HepG2 (cell line): Measurements from ENCODE around the gene AGT. TPM values are rescaled to one million over a fixed set of nuclear protein-coding genes. Genes with fewer than 3 reads are reported as not detected.

Experiments
- ATRX ChIP-seq: sonication (generic); formaldehyde crosslinking; IDR thresholded peaks from 2 replicates; pipeline ENCODE4 v1.4.0; 2020; ENCODE audit warnings: missing genetic modification reagents, borderline replicate concordance
- DNMT1 ChIP-seq: sonication (generic); formaldehyde crosslinking; IDR thresholded peaks from 2 replicates; pipeline ENCODE4 v1.5.1; 2020; ENCODE audit warnings: mild to moderate bottlenecking, missing genetic modification reagents
- EED ChIP-seq: sonication (generic); formaldehyde crosslinking; IDR thresholded peaks from 2 replicates; pipeline ENCODE4 v1.5.0; 2020; ENCODE audit warnings: mild to moderate bottlenecking, missing genetic modification reagents
- GATAD1 ChIP-seq: IDR thresholded peaks from 2 replicates; pipeline ENCODE4 v1.6.1; 2016; ENCODE audit warnings: missing genetic modification reagents, missing compliant biosample characterization
- KAT8 ChIP-seq: IDR thresholded peaks from 2 replicates; pipeline ENCODE4 v1.6.1; 2016; ENCODE audit warnings: missing genetic modification reagents, missing compliant biosample characterization
- KDM6A ChIP-seq: IDR thresholded peaks from 2 replicates; pipeline ENCODE4 v1.6.1; 2016; ENCODE audit warnings: low read depth
- MED13 ChIP-seq: sonication (generic); formaldehyde crosslinking; IDR thresholded peaks from 2 replicates; pipeline ENCODE4 v1.5.0; 2020; ENCODE audit warnings: missing genetic modification reagents
- MEIS1 ChIP-seq: sonication (generic); formaldehyde crosslinking; IDR thresholded peaks from 2 replicates; pipeline ENCODE4 v1.9.0; 2021; ENCODE audit warnings: mild to moderate bottlenecking, missing genetic modification reagents, moderate library complexity, borderline replicate concordance
- MIXL1 ChIP-seq: IDR thresholded peaks from 2 replicates; pipeline ENCODE4 v1.6.1; 2016
- NCOR1 ChIP-seq: fragments of 200-600 bp; sonication (generic); IDR thresholded peaks from 2 replicates; pipeline ENCODE4 v1.7.0; 2017; ENCODE audit warnings: antibody characterized with exemption, low read length, borderline replicate concordance
- NFYB ChIP-seq: sonication (generic); formaldehyde crosslinking; IDR thresholded peaks from 2 replicates; pipeline ENCODE4 v1.4.0; 2020; ENCODE audit warnings: missing genetic modification reagents
- NFYC ChIP-seq: IDR thresholded peaks from 2 replicates; pipeline ENCODE4 v1.6.1; 2016; ENCODE audit warnings: missing genetic modification reagents, missing compliant biosample characterization
- PAF1 ChIP-seq: IDR thresholded peaks from 2 replicates; pipeline ENCODE4 v1.6.1; 2016; ENCODE audit warnings: missing genetic modification reagents, missing compliant biosample characterization
- PTBP1 ChIP-seq: fragments of 200-400 bp; formaldehyde crosslinking; IDR thresholded peaks from 2 replicates; pipeline ENCODE4 v1.6.1; 2018; ENCODE audit warnings: low read length, low read depth; ENCODE audit not compliant: poor library complexity, severe bottlenecking
- RAD21 ChIP-seq: fragments of 450-650 bp; formaldehyde crosslinking; IDR thresholded peaks from 2 replicates; pipeline ENCODE4 v1.5.0; 2020; ENCODE audit warnings: mild to moderate bottlenecking
- SAP130 ChIP-seq: IDR thresholded peaks from 2 replicates; pipeline ENCODE4 v1.6.1; 2016; ENCODE audit warnings: low read depth
- SYNCRIP ChIP-seq: fragments of 200-400 bp; formaldehyde crosslinking; IDR thresholded peaks from 2 replicates; pipeline ENCODE4 v1.6.1; 2018; ENCODE audit warnings: mild to moderate bottlenecking, low read depth, low read length; ENCODE audit not compliant: insufficient read depth
- TP53 ChIP-seq: sonication (generic); formaldehyde crosslinking; conservative IDR thresholded peaks from 2 replicates; pipeline ENCODE4 v1.4.0; 2020; ENCODE audit warnings: missing genetic modification reagents
- TRIM24 ChIP-seq: sonication (generic); formaldehyde crosslinking; IDR thresholded peaks from 2 replicates; pipeline ENCODE4 v1.8.0; 2022; ENCODE audit warnings: mild to moderate bottlenecking, missing genetic modification reagents
- ZFP90 ChIP-seq: sonication (generic); formaldehyde crosslinking; IDR thresholded peaks from 2 replicates; pipeline ENCODE4 v1.8.0; 2022; ENCODE audit warnings: missing genetic modification reagents, mild to moderate bottlenecking, inconsistent platforms, borderline replicate concordance
- ZNF510 ChIP-seq: sonication (generic); formaldehyde crosslinking; IDR thresholded peaks from 2 replicates; pipeline ENCODE4 v1.4.0; 2020; ENCODE audit warnings: low read depth, mild to moderate bottlenecking, missing genetic modification reagents
- ZNF670 ChIP-seq: sonication (generic); formaldehyde crosslinking; IDR thresholded peaks from 2 replicates; pipeline ENCODE4 v1.8.0; 2022; ENCODE audit warnings: mild to moderate bottlenecking, missing genetic modification reagents, borderline replicate concordance
- ZNF7 ChIP-seq: IDR thresholded peaks from 2 replicates; pipeline ENCODE4 v1.6.1; 2016; ENCODE audit warnings: missing biosample characterization, missing genetic modification reagents
- ZNF713 ChIP-seq: sonication (generic); formaldehyde crosslinking; IDR thresholded peaks from 2 replicates; pipeline ENCODE4 v1.4.0; 2020; ENCODE audit warnings: mild to moderate bottlenecking, missing genetic modification reagents
- ZSCAN31 ChIP-seq: sonication (generic); formaldehyde crosslinking; IDR thresholded peaks from 2 replicates; pipeline ENCODE4 v1.5.0; 2020; ENCODE audit warnings: low read depth, mild to moderate bottlenecking, missing genetic modification reagents
- ZZZ3 ChIP-seq: sonication (generic); formaldehyde crosslinking; IDR thresholded peaks from 2 replicates; pipeline ENCODE4 v1.4.0; 2020; ENCODE audit warnings: missing genetic modification reagents, mild to moderate bottlenecking, borderline replicate concordance
- polyA plus RNA-seq, 8 experiments: library from polyadenylated mRNA; depleted of rRNA in 3 of 8; stranded (reverse) in 7 of 8; unstranded in 1 of 8; fragments of >200 nt; fragmentation: Illumina TruSeq in 4 of 8; extraction: Trizol in 4 of 8; gene quantifications; 2 replicates each; pipeline versions ENCODE4 v1.2.1 to v1.2.3, GENCODE V29; 2011 to 2016; ENCODE audit warnings: low read depth in 4 of 8, missing spikeins in 1 of 8, mixed read lengths in 1 of 8; ENCODE audit not compliant: insufficient read depth in 1 of 8
- total RNA-seq, 5 experiments: library from RNA; depleted of rRNA; stranded (reverse); fragments of >200 nt; fragmentation: Illumina TruSeq; extraction: Trizol; gene quantifications; 2 replicates each; pipeline ENCODE4 v1.2.3, GENCODE V29; 2016; ENCODE audit warnings: low read depth in 1 of 5
- TF ChIP-seq, protein P1 (sequence below): IDR thresholded peaks from 2 replicates; pipeline ENCODE4 v1.4.0; 2020; ENCODE audit warnings: mild to moderate bottlenecking, missing genetic modification reagents
- TF ChIP-seq, protein P2 (sequence below): sonication (generic); formaldehyde crosslinking; IDR thresholded peaks from 2 replicates; pipeline ENCODE4 v1.8.1; 2023; ENCODE audit warnings: mild to moderate bottlenecking, missing genetic modification reagents, borderline replicate concordance

Gene AGT
- total and polyA plus RNA-seq, 2 of the 13 experiments (the other 11 are each of a cell fraction or from before 2014, with no cell fraction given): 892 to 2,071 TPM

GRCh38 chr1:230708631-230709580 lies 5.0 kb downstream of the AGT start (continued):
- TF ChIP-seq SAP130 (peak; percentile 99), GATAD1 (CRISPR knock-in tag) (peak; percentile 78), MED13 (peak; percentile 84), NCOR1 (peak; percentile 90), ZNF670 (peak; percentile 89), ZFP90 (CRISPR knock-in tag) (no peak; the same call in 1 of the 2 replicates), RAD21 (CRISPR knock-in tag) (peak; percentile 41; the same call in 1 of the 2 replicates), EED (CRISPR knock-in tag) (peak; percentile 89), TP53 (CRISPR knock-in tag) (0 out of 2 replicates have a peak, but pooled peaks have one; percentile 23), PAF1 (CRISPR knock-in tag) (no peak; the same call in 1 of the 2 replicates), KDM6A (CRISPR knock-in tag) (peak; percentile 79), ZNF713 (CRISPR knock-in tag) (0 out of 2 replicates have a peak, but pooled peaks have one; percentile 58), MIXL1 (CRISPR knock-in tag) (no peak), NFYB (peak; percentile 12; the same call in 1 of the 2 replicates), ZNF510 (CRISPR knock-in tag) (no peak), ZSCAN31 (CRISPR knock-in tag) (peak; percentile 81), PTBP1 (no peak), ZNF7 (CRISPR knock-in tag) (no peak), NFYC (CRISPR knock-in tag) (peak; percentile 56), MEIS1 (CRISPR knock-in tag) (peak; percentile 69; the same call in 1 of the 2 replicates), TRIM24 (CRISPR knock-in tag) (peak; percentile 56; the same call in 1 of the 2 replicates), ATRX (CRISPR knock-in tag) (no peak; the same call in 1 of the 2 replicates), ZZZ3 (CRISPR knock-in tag) (peak; percentile 96; the same call in 1 of the 2 replicates), KAT8 (CRISPR knock-in tag) (peak; percentile 76; the same call in 1 of the 2 replicates), SYNCRIP (no peak), DNMT1 (CRISPR knock-in tag) (0 out of 2 replicates have a peak, but pooled peaks have one; percentile 53)
- TF ChIP-seq, protein P1, sequence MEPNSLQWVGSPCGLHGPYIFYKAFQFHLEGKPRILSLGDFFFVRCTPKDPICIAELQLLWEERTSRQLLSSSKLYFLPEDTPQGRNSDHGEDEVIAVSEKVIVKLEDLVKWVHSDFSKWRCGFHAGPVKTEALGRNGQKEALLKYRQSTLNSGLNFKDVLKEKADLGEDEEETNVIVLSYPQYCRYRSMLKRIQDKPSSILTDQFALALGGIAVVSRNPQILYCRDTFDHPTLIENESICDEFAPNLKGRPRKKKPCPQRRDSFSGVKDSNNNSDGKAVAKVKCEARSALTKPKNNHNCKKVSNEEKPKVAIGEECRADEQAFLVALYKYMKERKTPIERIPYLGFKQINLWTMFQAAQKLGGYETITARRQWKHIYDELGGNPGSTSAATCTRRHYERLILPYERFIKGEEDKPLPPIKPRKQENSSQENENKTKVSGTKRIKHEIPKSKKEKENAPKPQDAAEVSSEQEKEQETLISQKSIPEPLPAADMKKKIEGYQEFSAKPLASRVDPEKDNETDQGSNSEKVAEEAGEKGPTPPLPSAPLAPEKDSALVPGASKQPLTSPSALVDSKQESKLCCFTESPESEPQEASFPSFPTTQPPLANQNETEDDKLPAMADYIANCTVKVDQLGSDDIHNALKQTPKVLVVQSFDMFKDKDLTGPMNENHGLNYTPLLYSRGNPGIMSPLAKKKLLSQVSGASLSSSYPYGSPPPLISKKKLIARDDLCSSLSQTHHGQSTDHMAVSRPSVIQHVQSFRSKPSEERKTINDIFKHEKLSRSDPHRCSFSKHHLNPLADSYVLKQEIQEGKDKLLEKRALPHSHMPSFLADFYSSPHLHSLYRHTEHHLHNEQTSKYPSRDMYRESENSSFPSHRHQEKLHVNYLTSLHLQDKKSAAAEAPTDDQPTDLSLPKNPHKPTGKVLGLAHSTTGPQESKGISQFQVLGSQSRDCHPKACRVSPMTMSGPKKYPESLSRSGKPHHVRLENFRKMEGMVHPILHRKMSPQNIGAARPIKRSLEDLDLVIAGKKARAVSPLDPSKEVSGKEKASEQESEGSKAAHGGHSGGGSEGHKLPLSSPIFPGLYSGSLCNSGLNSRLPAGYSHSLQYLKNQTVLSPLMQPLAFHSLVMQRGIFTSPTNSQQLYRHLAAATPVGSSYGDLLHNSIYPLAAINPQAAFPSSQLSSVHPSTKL (CRISPR knock-in tag): peak; percentile 98
- TF ChIP-seq, protein P2, sequence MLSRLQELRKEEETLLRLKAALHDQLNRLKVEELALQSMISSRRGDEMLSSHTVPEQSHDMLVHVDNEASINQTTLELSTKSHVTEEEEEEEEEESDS (CRISPR knock-in tag): peak; percentile 32; the same call in 1 of the 2 replicates
